GM21423 (cell line): Measurements from ENCODE around the gene HLF.

Source experiments
- ATAC-seq: cut with Tn5 transposase; IDR thresholded peaks from one replicate; pipeline ENCODE4 v1.9.1; 2021; ENCODE audit warnings: mild to moderate bottlenecking, moderate library complexity; ENCODE audit not compliant: unreplicated experiment

The HLF gene

GRCh38 chr17:55274355-55275255 lies 9.8 kb downstream of the HLF start:
- ATAC-seq = no peak

GRCh38 chr17:55275894-55276804 lies 11.4 kb downstream of the HLF start:
- no peak for ATAC-seq

DNA sequence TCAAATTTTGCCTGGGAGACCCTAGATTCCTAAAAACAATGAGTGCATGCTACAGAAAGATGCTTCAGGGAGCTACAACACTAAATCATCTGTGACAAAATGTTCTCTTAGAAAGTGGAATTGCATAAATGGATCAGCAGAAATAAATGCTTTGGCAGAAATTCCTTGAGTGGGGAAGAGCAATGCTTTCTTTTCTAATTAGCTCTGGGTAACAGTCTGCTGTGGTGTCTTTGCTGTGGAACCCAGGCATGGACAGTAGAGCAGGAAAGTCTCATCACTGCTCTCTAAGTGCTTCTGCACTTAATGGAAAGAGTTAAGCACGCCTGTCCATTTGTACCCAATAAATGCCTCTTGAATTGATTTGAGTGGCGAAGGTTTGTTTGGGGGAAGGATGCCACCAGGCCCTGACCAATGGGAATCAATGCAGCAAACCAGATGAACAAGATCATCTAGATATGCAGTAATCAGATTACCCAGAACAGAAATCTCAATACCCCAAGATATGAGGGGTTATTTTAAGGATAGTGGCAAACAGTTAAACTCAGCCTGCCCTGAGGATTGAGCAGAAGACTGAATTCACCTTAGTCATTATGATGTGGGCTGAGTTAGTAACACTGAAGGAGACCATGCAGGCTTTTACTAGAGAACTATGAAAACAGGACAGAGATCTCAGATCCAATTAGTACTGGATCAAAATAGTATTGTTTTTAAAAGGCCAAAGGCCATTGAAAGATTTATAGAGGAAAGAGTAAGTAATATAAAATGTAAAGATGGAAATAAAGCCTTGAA lies 13.6 kb downstream of the HLF start:
- ATAC-seq = no peak

- ATAC-seq = no peak
These were observed 14.4 kb downstream of the HLF start for GRCh38 chr17:55279203-55279602.

- ATAC-seq = no peak
These were observed 15.0 kb downstream of the HLF start for GRCh38 chr17:55279788-55280187.

DNA sequence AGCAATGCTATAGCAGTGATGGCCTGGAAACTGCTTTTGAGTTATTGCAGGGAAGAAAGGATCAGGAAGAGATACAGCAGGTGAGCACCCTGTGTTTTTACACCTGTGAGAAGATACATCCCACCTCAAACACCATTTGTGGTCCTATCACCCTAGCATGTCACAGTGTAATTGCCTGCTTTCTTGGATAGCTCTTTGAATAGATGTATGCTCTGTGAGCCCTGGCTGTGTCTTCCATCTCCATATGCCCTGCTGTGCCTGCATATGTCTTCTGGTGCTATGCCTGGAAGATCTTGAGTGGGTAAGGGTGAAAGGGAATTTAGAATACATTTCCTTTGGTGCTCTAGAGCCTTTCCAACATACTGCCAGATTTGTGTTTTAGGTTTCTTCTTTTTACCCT lies 15.5 kb downstream of the HLF start:
- ATAC-seq = no peak

GRCh38 chr17:55281649-55282378 lies 17.1 kb downstream of the HLF start:
- ATAC-seq = no peak

DNA sequence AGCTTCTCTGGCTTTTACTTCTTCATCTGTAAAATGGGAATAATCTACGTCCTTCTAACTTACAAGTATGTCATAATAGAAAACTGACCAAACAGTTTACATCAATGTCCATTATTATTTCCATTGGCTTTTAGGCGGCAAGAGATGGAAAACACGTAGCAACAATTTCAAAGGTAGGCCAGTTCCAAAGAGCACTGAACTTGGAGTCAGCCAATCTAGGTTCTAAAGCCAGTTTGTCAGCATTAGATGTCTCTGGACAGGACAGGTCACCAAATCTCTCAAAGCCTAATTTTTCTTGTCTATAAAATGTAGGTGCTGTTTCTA lies 17.6 kb downstream of the HLF start:
- no peak for ATAC-seq

- ATAC-seq = no peak
These were observed 18.0 kb downstream of the HLF start for GRCh38 chr17:55282741-55283140.

GRCh38 chr17:55283256-55283965 lies 18.7 kb downstream of the HLF start:
- no peak for ATAC-seq

DNA sequence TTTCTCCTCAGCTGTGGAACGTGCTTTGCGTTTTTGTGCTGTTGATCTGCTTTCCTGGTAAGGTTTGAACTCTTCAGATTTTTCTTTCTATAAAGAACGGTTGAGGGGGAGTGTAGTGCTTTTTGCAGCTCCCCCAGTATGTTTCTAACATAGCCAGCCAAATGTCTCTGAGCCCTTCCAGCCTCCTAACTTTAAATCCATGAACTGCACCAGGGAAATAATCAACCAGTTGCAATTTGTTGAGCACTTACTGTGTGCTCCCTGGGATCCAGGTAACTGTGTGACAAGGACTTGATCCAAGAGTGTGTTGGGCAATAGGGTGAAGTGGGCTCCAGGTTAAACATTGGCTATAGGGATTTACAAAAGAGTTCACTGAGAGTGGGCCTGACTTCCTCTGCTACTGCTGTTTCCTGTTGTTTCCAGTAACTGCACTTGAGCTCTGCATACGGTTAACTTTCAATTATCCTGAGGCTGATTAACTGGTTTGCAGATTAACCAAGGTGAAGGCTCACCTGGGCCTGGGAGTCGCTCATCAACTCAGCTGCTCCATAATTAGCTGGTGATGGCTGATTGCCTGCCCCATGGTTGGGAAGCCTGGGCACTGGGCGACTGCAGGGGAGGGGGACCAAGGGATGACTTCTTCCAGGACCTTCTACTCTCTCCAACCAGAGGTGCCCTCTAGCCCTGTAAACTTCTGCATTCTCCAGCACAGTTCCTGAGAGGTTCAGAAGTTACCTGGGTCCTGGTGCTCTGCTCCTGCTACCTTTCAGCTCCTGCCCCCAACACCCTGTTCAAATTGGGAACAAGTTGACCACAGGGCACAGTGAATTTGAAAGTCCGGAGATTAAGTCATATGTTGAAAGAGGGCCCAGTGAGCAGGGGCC lies 19.5 kb downstream of the HLF start:
- no peak for ATAC-seq

DNA sequence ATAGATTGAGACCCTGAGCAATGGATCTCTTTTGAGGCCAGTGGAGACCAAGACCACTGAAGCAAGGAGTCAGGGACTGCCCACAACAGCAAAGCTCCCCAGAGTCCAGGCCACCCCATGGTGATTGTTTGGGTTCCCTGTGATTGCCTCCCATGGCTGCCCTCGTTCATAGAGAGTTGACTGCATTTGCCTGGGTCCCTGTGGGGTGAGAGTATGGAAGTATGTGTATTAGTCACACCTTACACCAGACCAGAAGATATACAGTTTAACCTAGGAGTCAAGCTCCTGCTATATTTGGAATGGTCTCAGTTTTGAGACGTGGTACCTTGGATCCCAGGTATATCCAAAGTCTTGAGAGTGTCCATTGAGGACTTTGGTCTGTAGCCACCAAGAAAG lies 20.2 kb downstream of the HLF start:
- no peak for ATAC-seq

DNA sequence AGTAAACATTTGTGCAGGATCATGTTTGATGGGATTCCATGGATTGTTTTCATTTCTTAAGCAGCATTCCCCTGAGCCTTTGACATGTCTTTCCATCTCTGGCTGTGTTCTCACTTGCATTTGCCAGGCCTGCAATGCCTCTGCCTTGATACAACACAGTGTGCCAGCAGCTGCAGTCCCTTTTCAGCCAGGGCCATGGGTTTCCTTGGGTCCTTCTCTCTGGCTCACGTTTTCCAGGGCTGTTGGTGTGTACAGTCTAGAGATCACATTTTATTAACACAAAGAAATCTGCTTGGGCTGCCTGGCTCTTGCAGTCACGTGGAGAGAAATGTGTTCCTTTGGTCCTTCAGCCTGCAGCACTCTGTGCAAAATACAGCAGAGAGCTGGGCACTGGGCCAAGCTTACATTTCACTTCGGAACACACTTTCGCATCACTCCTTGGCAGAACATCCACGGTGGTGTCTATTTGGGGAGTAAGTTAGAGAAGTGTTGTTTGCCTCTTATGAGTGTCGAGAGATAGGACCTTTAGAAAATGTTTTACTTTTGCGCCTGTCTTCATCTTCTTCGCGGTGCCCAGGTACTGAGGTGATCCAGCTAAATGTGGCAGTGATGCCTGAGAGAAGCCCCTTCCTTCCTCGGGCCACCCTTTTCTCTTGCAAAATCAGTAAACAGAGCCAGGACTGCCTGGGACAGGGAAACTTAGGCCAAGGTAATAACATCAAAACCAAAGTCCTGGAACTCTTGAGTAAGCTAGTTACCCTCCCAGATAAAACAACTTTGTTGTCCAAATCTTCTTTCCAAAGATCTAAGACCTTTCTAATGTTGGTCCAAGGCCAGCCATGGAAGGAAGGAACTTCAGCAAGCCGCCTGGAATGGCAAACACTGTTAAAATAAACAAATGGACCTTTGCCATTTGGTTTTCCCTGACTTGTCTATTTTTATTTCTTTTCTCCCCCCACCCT lies 20.9 kb downstream of the HLF start:
- ATAC-seq = no peak

DNA sequence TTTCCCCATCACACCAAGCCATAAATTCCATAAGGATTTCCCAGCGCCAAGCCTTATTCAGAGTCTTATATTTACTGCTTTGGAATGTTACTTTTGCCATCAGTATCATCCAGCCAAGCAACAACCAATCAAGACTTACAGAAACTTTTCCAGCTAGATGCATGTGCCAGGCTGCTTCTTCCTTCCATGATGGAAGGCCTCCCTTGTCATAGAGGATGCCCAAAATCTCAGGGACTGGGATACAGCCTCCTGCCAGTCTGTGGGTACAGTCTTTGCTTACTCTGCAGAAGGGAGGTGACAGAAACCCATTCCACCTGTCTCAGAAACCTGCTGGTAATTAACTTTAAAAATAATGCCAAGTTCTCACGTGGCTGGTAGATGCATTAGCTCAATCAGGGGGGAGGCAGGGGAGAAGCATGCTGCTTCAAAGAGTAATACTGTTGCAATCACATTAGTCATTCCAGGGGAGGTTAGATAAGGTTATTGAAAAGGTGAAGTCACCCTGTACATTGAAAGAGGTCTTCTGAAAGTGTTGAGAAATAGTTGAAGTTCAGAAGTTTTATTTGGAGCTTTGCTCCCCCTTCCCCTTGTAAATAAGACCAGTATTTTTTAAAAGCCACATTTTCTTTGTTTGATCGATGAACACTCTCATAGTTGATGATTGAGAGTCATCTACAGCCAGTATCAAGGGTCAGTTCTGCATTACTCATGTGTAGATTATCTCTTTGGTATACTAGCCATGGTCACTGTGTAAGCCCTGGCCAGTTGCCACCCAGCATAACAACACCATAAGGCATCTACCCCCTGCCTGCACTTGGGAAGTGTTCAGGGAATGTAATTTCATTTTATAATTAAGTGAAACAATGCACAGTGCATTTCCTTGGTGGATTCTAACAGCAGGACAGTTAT lies 22.2 kb downstream of the HLF start:
- ATAC-seq = no peak

- ATAC-seq = no peak
These were observed 23.8 kb downstream of the HLF start for GRCh38 chr17:55288356-55289105.

- ATAC-seq = no peak
These were observed 24.3 kb downstream of the HLF start for GRCh38 chr17:55289106-55289446.
